Measurements from ENCODE around the gene CMTM4.

GRCh38 chr16:66692341-66692740 is 4.2 kb downstream of the CMTM4 start:
- TF ChIP-seq, protein P1, sequence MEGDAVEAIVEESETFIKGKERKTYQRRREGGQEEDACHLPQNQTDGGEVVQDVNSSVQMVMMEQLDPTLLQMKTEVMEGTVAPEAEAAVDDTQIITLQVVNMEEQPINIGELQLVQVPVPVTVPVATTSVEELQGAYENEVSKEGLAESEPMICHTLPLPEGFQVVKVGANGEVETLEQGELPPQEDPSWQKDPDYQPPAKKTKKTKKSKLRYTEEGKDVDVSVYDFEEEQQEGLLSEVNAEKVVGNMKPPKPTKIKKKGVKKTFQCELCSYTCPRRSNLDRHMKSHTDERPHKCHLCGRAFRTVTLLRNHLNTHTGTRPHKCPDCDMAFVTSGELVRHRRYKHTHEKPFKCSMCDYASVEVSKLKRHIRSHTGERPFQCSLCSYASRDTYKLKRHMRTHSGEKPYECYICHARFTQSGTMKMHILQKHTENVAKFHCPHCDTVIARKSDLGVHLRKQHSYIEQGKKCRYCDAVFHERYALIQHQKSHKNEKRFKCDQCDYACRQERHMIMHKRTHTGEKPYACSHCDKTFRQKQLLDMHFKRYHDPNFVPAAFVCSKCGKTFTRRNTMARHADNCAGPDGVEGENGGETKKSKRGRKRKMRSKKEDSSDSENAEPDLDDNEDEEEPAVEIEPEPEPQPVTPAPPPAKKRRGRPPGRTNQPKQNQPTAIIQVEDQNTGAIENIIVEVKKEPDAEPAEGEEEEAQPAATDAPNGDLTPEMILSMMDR (IDR thresholded peaks at IDR 0.05), result no peak
- TF ChIP-seq POLR2A (IDR thresholded peaks at IDR 0.05), result no peak
